Suppressor macrophage (primary cell): Measurements from ENCODE around the gene TRIM4.
"Not testable (repeated sequence)": the region's sequence is repeated elsewhere in the genome, so short reads cannot be mapped to it uniquely, and the experiment has no call there.

Experiments used
- DNase-seq, 4 experiments: peaks; one replicate each; pipeline ENCODE4 v3.0.0-alpha.2; 2020 to 2022

TRIM4 gene

GRCh38 chr7:99920149-99920548 is 819 bp upstream of the TRIM4 start:
- DNase-seq = no peak

- DNase-seq = no peak
Measured at GRCh38 chr7:99919814-99920112, 433 bp upstream of the TRIM4 start.

GRCh38 chr7:99910976-99911375 is 8.4 kb downstream of the TRIM4 start:
- DNase-seq = no peak

- no peak for DNase-seq
Measured at GRCh38 chr7:99901581-99901980, 17.7 kb downstream of the TRIM4 start.

GRCh38 chr7:99899830-99900519 is 19.4 kb downstream of the TRIM4 start:
- no peak for DNase-seq

GRCh38 chr7:99898836-99899235 is 20.5 kb downstream of the TRIM4 start:
- no peak for DNase-seq

GRCh38 chr7:99898023-99898357 is 21.3 kb downstream of the TRIM4 start:
- no peak for DNase-seq

- no peak for DNase-seq
Measured at GRCh38 chr7:99897322-99898022, 21.9 kb downstream of the TRIM4 start.

GRCh38 chr7:99894738-99895137 is 24.6 kb downstream of the TRIM4 start:
- DNase-seq = no peak

- no peak for DNase-seq
Measured at GRCh38 chr7:99893280-99893679, 26.1 kb downstream of the TRIM4 start.

- not testable (repeated sequence) for DNase-seq
Measured at GRCh38 chr7:99890348-99890747, 29.0 kb downstream of the TRIM4 start.

- not testable (repeated sequence) for DNase-seq
Measured at GRCh38 chr7:99888366-99888765, 31.0 kb downstream of the TRIM4 start.

GRCh38 chr7:99881370-99881769 is 38.0 kb downstream of the TRIM4 start:
- no peak for DNase-seq

GRCh38 chr7:99876933-99877332 is 42.4 kb downstream of the TRIM4 start, which contains the start of gene OR2AE1:
TSS of gene OR2AE1 (minus strand) at chr7:99877033. CDS start at chr7:99877033, 0 bp downstream.
- DNase-seq = no peak

- peak in 1 of 4 experiments; percentile 13 for DNase-seq
Measured at GRCh38 chr7:99876491-99876890, 42.8 kb downstream of the TRIM4 start.

GRCh38 chr7:99868246-99868645 is 51.1 kb downstream of the TRIM4 start:
- DNase-seq = no peak

- not testable (repeated sequence) for DNase-seq
Measured at GRCh38 chr7:99867477-99867876, 51.9 kb downstream of the TRIM4 start.

- DNase-seq = peak in 2 of 4 experiments; percentile 7 to 15
Measured at GRCh38 chr7:99863847-99864440, 55.4 kb downstream of the TRIM4 start.

GRCh38 chr7:99860281-99861127 is 58.8 kb downstream of the TRIM4 start:
- no peak for DNase-seq

- DNase-seq = no peak
Measured at GRCh38 chr7:99855236-99855635, 64.1 kb downstream of the TRIM4 start.

- no peak for DNase-seq
Measured at GRCh38 chr7:99848420-99849216, 70.7 kb downstream of the TRIM4 start.

GRCh38 chr7:99844328-99844727 is 75.0 kb downstream of the TRIM4 start:
- peak in 1 of 4 experiments; percentile 23 for DNase-seq
